Colon (tissue), 2 donors: Measurements from ENCODE around the gene SUSD3.
"Not testable (repeated sequence)": the region's sequence is repeated elsewhere in the genome, so short reads cannot be mapped to it uniquely, and the experiment has no call there.

Source experiments
- FAIRE-seq: peaks from 2 replicates; lab custom pipeline; 2012; peaks lifted over from hg19 to GRCh38; lab: Jason Lieb, UNC
- donor health status: control.
- donor health status: control.

SUSD3 gene

DNA sequence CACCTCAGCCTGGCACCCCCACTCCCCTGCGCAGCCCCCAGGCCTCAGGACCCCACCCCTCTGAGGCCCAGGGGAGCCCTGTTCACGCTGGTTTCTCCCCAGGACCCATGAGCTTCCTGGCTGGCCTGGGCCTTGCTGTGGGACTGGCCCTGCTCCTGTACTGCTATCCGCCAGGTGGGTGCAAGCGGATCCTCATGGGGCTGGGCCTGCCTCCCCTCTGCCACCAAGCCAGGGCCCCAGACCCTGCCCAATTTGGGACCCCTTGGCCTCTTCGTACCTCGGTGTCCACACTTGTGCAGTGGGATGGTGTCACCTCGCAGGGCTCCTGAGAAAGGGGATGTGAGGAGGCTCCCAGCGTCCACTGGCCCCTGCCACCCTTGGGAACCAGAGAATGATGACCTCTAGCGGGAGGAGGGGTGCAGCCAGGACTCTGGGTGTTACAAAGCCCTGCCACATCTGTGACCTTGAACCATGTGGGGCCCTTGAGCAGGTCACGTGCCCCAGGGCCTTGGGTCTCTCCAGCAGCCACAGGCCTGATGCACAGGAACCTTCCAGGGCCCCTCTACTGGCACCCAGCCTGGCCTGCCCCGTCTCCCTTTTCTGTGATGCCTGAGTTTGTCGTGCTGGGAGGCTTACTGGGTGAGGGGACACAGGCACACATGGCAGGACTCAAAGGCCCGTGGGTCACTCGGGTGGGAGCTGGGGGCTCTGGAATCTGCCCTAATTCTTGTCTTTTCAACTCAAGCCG is 53.8 kb downstream of the SUSD3 start:
- FAIRE-seq, result no peak

DNA sequence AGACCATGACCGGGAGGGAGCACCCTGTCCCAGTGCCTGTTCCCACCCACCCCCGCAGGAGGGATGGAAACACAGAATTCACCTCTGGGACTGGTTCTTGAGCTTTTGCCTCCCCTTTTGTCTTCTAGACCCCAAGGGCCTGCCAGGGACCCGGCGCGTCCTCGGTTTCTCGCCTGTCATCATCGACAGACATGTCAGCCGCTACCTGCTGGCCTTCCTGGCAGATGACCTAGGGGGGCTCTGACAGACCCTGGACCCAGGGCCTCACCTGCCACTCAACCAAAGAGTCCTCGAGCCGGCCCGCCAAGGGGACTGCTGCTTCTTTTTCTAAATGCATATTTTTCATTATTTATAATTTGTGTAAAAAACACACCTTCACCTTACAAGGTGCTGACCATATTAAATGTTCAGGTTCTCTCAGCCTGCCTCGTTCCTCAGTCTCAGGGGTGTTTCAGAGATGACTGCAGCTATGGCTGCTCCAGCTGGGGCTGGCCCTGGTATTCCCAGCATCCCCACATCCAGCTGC is 54.4 kb downstream of the SUSD3 start:
- FAIRE-seq, result no peak

DNA sequence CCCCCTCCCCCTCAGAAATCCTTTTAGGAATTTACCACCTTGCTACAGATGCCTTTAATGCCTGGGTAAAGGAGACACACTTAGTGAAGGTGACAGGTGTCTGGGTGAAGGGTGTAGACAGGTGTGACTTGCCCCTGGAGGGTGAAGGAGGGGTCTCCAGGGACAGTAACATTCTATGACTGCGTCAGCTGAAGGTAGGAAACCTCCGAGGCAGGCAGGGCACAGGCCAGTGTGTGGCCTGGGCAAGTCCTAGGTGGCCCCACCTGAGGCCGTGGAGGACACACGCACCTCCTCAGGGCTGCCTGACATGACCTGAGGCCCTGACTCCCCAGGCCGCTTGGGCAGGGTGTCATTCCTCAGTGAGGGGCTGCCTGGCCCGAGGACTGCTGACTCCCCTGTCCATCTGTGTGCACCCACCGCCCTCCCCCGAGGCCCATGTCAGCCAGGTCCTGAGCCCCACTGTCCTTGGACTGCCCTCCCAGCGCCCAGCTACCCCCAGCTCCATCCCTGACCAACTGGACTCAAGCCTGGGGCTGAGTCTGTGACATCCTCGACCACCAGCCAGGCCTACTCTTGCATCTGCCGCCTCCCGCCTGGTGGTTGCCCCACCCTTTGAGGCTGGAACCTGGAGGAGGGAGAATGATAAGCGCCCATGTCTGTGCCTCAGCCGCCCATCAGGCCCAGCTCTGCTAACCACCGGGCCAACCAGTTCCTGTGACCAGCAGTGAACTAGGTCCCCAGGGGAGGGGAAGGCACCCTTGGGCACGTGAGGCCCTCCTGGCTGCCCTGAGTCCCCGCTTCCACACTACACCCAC is 55.9 kb downstream of the SUSD3 start:
- FAIRE-seq, result no peak

DNA sequence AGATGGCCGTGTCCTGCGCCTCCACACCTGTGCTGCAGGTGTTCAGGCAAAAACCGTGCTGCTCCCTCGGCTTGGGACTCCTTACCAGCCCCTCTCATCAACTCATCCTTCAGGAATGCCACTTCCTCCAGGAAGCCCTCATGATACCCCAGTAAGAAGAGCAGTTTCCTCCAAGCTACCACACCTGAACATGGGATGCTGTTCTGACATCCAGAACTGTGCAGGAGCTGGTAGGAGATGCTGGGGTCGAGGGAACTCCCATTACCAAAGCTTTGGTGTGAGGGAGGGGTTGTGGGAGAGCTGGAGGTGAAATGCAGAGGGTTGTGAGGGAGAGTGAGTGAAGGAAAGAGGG is 56.5 kb downstream of the SUSD3 start:
- FAIRE-seq, result no peak

DNA sequence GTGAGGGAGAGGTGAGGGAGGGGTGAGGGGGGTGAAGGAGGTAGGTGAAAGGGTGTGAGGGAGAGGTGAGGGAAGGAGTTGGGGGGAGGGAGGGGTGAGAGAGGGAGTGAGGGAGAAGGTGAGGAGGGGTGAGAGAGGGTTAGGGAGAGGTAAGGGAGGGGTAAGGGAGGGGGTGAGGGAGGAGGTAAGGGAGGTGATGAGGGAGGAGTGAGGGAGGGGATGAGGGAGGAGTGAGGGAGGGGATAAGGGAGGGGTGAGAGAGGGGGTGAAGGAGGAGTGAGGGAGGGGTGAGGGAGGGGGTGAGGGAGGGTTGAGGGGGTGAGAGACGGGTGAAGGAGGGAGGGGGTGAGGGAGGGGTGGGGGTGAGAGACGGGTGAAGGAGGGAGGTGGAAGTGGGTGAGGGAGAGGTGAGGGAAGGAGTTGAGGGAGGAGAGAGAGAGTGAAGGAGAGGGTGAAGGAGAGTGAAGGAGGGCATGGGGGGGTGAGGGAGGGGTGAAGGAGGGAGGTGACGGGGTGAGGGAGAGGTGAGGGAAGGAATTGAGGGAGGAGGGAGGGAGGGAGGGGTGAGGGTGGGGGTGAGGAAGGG is 57.1 kb downstream of the SUSD3 start:
- FAIRE-seq, result no peak

DNA sequence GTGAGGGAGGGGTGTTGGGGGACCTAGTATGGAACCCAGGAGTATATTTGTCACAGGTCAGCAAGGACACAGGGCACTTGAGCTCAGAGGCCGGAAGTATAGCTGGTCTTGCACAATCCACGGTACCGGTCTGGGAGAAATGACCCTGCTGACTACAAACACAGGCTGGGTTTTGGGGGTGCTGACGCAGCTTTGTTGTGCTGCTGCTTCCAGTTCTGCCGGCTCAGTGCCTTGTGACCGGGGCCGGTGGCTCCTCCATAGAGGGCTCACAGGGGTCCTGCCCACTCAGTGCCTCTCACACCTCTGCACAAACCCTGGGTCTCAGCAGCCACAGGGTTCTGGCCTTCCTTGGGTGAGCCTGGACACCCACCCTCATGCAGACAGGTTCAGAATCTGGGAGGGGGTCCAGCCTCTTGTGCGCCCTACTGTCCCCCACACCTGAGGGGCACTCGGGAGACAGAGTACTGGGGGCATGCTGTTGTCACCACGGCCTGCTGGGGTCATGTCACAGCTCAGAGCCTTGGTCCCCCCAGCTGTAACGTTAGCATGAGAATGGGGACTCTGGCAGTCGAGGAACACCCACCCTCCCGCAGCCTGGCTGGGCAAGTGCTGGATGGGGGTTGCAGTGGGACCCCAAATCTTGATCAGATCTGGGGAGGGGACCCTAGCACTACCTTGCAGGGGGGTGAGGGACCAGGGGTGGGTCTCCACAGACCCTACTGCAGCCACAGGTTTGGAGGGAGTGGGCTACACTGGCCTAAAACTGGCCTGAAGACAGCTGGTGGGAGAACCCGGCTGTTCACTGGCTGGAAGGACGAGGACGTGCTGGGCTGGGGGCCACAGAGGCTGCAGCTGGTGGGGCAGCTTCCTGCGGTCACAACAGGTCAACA is 57.8 kb downstream of the SUSD3 start:
- FAIRE-seq, result no peak

DNA sequence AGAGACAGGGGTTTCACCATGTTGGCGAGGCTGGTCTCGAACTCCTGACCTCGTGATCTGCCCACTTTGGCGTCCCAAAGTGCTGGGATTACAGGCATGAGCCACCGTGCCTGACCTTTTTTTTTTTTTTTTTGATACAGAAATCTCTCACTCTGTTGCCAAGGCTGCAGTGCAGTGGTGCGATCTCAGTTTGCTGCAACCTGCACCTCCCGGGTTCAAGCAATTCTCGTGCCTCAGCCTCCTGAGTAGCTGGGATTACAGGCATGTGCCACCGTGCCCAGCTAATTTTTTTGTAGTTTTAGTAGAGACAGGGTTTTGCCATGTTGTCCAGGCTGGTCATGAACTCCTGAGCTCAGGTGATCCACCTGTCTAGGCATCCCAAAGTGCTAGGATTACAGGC is 59.0 kb downstream of the SUSD3 start:
- FAIRE-seq, result not testable (repeated sequence)

DNA sequence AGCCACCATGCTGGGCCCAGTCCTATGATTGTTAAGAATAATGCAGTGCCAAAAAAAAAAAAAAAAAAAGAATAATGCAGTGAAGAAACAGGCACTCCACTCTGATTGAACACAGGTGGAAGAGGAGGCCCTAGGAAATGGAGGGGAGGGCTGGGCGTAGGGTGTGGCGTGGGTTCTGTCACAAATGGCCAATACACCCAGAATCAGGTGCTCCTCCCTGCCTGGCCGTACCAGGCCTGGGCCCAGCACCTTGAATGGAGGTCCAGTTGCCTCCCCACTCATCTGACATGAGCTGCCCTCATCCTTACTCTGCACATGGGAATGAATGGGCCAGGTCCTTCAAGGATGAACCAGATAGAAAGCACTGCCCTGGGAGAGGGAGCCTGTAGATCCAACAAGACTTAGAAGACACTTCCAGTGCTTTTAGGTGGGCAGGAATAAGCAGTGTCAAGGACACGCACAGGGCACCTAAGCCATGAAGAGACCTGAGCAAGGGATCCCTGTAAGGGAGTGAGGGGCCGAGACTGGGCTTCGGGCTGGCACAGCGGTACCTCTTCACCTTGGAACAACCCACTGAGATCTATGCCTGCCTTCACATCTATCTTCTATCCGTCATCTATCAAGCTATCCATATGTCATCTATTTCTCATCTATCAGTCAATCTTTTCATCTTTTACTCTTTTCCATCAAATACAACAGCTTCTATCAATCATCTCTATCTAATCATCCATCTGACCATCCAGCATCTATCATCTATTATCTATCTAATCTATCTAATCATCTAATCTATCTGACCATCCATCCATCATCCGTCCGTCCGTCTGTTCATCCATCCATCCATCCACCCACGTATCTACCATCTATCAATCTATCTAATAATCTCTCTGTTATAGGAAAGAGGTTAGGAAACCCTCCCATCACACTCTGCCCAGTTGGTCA is 59.7 kb downstream of the SUSD3 start:
- no peak for FAIRE-seq

DNA sequence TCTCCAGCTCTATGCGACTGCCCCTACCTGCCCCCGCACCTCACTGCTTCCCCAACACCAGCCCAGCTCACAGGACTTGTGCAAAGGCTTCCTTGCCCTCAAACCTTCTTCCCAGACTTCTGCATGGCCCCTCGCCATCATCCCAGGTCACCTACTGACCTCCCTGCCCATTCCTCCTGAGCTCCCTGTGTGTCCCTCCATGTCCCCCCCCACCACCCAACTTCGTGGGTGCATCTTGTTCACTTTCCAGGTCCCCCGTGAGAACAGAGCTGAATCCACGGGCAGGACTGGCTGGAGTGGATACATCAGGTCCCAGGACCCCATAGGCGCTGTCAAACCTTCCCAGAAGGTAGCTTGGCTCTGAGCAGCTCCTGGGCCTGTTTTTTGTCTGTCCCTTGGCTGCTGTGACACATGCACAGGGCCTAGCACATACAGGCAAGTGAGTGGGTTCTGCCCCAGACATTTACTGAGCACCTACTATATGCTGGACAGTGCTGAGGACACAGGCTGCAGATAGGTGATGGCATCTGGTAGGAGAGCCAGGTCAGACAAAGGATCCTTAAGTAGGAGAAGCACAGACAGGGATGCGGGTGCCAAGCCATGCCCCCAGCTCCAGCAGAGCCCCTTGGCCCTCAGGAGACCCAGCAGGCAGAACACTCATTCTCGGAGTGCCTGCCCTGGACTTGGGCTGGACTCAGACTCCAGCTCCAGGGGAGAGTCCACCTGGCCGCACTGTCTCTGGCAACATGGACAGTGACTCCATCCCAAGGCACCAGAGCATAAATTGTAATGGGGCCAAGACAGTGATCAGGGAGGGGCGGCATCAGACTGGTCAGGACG is 60.6 kb downstream of the SUSD3 start:
- no peak for FAIRE-seq

DNA sequence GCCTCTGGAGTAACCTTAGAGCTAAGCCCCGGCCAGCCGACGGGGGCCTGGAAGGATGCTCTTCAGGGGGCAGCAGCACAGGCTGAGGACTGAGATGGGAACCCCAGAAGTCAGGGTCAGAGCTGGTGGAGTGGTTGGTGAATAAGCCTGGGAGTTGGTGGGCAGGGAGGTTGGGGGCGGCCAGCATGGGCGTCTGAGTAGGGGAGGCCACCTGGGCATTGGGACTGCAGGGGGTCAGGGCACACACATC is 61.1 kb downstream of the SUSD3 start:
- no peak for FAIRE-seq

DNA sequence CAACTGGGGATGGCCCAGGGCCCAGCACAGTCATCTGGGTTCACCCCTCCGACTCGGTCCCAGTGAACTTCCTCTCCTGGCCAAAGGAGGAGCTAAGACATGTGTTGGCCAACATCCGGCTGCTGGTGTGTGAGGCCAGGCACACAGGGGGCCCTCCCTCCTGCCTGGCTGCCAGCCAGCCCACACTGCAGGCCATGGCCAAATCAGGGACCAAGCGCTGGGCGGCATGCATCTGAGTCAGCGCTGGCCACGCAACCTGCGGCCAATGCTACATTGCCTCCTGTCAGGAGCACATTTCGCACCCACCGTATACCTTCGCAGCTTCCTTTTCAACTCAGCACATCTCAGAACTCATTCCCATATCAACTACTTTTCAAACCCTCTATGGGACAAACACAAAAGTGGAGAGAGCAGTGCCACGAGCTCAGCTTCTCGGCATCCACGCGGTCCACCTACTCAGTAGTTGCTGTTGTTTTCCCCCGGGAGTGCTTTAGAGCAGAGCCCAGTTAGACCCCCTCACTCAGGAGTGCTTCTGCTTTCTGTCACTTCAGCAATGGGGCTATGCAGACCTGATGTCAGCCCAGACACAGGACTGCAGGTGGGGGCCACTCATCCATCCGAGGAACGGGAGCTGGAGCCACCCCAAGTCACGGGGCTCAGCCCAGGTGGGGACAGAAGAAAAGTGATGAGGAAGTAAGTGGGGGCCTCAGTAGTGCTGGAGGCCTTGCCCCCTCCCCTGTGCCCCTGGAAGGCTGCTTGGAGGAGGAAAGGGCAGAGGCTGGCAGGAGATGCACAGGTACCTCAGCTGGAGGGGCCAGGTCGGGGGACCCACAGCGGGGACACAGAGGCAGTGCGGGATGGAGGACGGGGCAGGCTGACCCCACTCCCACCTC is 61.7 kb downstream of the SUSD3 start:
- no peak for FAIRE-seq

DNA sequence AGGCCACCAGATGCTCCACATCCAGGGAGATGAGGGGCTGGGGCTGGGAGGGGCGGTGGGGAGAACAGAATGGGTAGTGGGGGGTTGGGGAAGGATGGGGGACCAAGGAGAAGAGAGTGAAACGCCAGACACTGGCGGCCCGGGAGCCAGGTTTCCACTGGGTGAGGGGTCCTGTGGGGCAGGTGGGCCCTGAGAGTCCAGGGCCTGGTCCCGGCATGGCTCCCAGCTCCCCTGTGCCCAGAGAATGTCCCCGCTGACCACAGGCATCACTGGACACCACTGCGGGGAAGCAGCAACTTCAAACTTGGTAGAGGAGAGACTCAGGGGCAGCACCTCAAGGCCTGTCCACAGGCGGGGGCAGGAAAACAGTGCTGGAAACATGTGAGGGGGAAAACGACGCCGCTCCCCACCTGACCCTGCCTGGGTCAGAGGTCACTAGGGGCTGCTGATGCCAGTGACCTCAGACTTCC is 62.4 kb downstream of the SUSD3 start:
- FAIRE-seq, result no peak

DNA sequence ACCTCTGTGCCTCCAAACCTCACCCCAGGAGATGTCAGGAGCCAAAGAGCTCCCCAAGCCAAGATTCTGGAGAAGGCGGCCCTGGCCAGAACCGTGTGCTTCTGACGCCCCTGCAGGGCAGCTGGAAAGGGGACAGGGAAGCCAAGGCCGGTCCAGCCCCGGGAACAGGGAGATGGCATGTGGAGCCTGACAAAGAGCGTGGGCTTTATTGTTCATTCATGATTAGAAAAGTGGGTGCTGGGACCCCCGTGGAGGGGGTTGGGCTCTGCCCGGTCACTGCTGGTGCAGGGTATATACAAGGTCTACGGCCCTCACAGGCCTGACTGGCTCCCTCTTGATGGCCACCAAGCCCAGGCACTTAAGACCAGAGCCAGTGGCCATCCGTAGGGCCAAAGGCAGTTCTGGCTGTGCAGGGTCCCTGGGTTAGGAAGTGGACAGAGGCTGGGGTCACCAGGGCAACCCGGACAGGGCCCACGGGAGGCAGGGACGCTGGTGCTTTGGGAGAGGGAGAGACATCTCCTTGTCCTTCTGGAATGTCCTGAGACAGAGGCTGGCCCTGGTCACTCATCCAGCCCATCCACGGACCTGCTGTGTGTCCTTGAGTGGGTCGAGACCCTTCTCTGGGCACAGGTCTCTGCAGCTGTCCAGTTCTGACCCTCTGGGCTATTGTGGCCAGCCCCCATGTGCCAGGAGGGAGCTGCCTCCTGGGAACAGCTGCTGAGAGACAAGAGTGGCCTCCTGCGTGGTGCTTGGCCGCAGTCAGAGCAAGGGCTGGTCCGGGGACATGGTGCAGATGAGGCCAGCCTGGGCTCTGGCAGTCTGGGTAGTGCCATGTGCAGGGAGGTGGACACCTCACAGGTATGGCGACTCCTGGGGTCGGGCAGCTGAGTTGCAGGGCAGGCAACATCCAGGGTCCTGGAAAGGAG is 63.1 kb downstream of the SUSD3 start:
- FAIRE-seq, result no peak

DNA sequence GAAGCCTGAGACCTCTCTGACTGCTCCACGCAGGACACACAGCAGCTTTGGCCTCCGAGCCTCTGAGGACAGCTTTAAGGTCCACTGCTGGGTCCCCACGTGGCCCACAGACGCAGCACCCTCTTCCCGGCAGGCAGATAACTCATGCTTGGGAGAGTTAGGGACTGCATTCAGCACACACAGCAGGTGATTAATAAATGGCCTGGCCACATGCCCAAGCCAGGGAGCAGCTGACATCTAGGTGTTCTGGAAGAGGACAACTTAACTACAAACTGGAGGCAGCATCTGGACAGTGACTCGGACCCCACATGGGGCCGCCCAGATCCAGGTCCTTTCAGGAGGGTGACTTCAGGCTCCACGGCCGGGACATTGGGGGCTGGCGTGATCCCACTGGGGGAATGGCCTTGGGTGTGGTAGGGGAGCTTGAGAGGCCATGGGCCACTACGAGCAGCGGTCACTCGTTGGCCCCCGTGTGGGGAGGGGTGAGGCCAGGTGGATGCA is 64.3 kb downstream of the SUSD3 start:
- FAIRE-seq, result no peak

DNA sequence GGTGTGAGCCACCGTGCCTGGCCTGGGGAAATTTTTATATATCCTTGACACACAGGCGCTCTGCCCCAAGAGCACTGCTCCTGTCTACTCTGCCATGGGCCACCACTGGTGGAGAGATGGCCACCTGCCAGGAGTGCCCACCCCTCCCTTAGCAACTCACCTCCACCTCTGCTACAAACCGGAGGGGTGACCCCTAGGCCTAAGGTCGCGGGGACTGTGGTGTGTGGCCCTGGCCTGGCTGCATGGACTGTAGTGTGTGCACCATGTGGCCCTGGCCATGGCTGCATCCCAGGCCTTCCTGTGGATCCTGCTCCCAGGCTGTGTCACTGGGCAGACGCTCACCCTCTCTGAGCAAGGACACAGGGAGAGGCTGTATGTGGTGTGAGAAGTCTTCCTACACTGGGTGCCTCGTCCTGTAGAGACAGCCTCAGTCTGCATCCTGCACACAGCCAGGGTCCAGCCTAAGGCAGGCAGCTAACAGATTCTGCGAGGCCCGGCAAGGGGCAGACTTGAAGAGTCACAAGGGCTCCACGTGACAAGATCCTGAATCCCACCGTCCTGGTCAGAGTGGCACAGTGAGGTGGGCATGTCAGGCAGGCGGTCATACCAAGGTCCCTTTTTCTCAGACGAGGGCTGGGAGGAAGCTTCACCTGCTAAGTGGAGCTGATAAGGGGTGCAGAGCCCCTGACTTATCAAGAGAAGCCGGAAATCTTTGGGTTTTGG is 65.2 kb downstream of the SUSD3 start:
- no peak for FAIRE-seq

DNA sequence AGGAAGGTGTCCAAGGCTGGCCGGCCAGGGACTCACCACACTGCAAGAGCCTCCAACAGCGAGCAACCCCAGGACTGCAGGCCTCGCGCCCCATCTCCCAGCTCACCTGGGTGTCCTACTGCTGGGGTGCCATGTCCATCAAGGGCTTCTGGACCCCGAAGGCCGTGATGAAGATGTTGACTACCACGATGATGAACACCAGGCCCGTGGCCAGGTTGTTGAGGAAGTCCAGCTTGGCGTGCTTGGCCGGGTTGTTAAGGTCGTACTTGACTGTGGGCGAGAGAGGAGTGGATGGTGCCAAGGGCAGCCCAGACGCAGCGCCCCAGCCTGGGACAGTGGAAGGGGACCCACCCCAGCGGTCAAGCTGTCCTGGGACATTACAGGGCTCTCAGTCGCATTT is 66.3 kb downstream of the SUSD3 start:
- FAIRE-seq, result no peak

DNA sequence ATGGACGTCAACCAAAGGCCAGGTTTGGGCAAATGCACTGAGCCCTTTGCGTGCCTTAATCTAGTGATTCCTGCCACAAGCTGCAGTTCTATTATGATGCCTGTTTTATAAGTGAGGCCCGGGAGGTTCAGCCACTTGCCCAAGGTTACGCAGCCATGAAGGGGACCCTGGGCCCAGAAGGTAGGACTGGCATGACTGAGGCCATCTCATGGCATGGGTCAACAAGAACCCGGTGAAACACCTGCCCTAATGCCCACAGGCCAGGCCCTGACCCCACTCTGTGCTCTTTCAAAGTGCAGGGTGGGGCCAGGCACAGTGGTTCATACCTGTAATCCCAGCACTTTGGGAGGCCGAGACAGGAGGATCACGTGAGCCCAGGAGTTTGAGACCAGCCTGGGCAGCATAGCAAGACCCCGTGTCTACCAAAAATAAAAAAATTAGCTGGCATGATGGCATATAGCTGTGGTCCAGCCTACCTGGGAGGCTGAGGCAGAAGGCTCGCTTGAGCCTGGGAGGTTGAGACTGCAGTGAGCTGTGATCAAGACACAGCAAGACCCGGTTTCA is 66.9 kb downstream of the SUSD3 start:
- FAIRE-seq, result no peak
